SK-N-MC (cell line): ENCODE results near the gene RING1.

ENCODE experiments used
- EZH2 ChIP-seq: fragments of 200-600 bp; sonication (generic); IDR thresholded peaks from one replicate; pipeline ENCODE4 v1.6.1; 2017; ENCODE audit warnings: antibody characterized with exemption
- FOXP2 ChIP-seq: optimal IDR thresholded peaks from 2 replicates; pipeline ENCODE3; 2011; ENCODE audit warnings: mild to moderate bottlenecking, moderate library complexity; ENCODE audit not compliant: insufficient read depth; ENCODE audit errors: extremely low read length, control extremely low read depth
- POLR2AphosphoS5 ChIP-seq: IDR thresholded peaks from 2 replicates; pipeline ENCODE4 v1.6.1; 2012; ENCODE audit warnings: mild to moderate bottlenecking, low read depth, low read length, borderline replicate concordance

DNA sequence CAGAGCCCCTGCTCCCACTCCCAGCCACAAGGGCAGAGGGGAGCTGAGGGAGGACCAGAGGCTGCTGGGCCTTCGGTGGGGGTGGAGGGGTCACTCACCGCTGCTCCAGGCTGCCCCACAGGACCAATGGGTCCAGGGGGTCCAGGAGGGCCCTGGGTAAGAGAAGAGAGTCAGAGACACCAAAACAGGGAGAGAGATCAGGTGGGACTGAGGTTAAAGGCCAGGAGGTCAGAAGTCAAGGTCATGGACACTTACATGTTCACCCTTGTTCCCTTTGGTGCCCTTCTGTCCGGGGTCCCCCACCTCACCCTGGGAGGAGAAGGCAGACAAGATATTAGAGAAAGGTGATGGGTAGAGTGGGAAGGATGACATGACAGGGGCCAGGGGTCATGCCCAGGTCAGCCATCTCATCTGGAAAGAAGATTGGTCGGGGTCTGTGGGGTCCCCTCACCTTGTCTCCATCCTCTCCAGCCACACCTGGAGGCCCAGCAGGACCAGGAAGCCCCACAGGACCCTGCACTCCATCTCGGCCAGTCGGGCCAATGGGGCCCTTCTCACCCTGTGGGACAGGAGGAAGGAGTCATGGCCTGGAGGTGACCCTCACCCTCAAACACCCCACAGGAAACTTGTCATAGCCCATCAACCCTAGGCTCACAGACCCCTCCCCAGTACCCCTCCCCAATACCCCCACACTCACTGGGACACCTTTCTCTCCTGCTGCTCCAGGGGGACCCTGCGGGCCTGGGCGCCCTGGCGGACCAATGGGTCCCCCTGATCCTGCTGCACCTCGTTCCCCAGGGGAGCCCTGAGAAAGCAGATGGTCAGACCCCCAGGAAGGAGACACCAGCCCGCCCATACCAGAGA is 37.1 kb upstream of the RING1 start:
- TF ChIP-seq EZH2 (no peak), POLR2AphosphoS5 (no peak), FOXP2 (no peak)
